Spinal cord (tissue), 10 donors: ENCODE measurements around the gene EOLA2. TPM values are rescaled to one million over a fixed set of nuclear protein-coding genes. Genes with fewer than 3 reads are reported as not detected.
"Not testable (repeated sequence)": the region's sequence is repeated elsewhere in the genome, so short reads cannot be mapped to it uniquely, and the experiment has no call there.

Experiments
- DNase-seq, 6 donors: peaks; one replicate each; pipeline versions ENCODE4 v3.0.0 to v3.0.0-alpha.2; 2013 to 2015; ENCODE audit warnings: low spot score in 6 of 6, low read depth in 4 of 6
- H3K27ac ChIP-seq: one replicate; pipeline ENCODE4 v1.5.1; 2013; ENCODE audit warnings: low read depth, low read length, control low read depth
- H3K27me3 ChIP-seq: one replicate; pipeline ENCODE4 v1.6.1; 2013; ENCODE audit warnings: low read length; ENCODE audit not compliant: control insufficient read depth, insufficient read depth
- H3K36me3 ChIP-seq: one replicate; pipeline ENCODE4 v1.6.1; 2013; ENCODE audit warnings: low read length; ENCODE audit not compliant: control insufficient read depth, insufficient read depth
- H3K4me1 ChIP-seq: one replicate; pipeline ENCODE4 v1.6.1; 2013; ENCODE audit warnings: low read length; ENCODE audit not compliant: control insufficient read depth, insufficient read depth
- H3K4me3 ChIP-seq: one replicate; pipeline ENCODE4 v1.5.1; 2013; ENCODE audit warnings: low read depth, low read length, control low read depth
- H3K9me3 ChIP-seq: one replicate; pipeline ENCODE4 v1.6.1; 2013; ENCODE audit warnings: low read length; ENCODE audit not compliant: control insufficient read depth, insufficient read depth
- WGBS: methylation state at CpG from one replicate; pipeline ENCODE4 v1.1.5; 2013; ENCODE audit warnings: missing lambda C conversion rate; ENCODE audit not compliant: insufficient coverage; 5-methylcytosine and 5-hydroxymethylcytosine counted together
- polyA plus RNA-seq, 2 donors: library from polyadenylated mRNA; unstranded; fragments of 120-200 nt; gene quantifications; one replicate each; pipeline ENCODE4 v1.2.1, GENCODE V29; 2013; ENCODE audit not compliant: insufficient read length in 2 of 2
- total RNA-seq, 2 donors: library from RNA; depleted of rRNA in 1 of 2; stranded (reverse); fragments of 120-200 nt in 1 of 2; fragments of >200 nt in 1 of 2; gene quantifications; one replicate each; pipeline versions ENCODE4 v1.2.3 to v1.2.4, GENCODE V29; 2013 to 2014
- donor health status: healthy.

Gene EOLA2
- total and polyA plus RNA-seq, 4 donors, result 14.2 to 39.5 (median 33.2) TPM

DNA sequence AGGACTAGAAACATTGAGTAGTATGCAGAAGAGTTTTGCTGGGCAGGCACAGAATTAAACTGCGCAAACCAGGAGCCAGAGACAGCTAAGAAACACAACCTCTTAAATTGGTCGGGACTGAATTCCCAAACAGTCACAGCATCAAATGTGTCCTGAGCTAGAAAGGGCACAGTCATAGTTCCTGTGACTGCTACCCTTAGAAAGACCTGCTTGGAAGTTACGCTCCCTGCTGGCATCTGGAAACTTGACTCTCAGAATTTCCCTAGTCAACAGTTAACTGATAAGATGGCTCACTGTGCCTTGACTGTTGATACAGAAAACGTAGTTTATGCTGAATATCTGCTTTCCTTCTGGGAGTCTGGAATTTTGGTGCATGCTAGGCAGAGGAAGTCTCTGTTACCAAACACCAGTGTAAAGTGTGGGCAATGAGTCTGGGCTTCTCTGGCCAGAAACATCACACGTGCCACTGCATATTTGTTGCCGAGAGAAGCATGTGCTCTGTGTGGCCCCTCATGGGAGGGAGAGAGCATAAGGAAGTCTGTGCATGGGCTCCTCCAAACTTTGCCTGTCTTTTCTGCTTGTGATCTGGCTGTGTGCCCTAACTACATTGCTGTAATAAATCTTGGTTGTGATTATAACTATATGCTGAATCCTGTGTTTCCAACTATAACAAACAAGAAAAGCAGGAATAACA, 11.6 kb upstream of the EOLA2 start:
- Histone ChIP-seq H3K36me3 (peaks cover 4% of the 10 kb centered on the region), H3K27me3 (no peaks in the 10 kb centered on the region), H3K4me3 (no peak overlapping the region), H3K4me1 (no peaks in the 10 kb centered on the region), H3K9me3 (no peaks in the 10 kb centered on the region), H3K27ac (no peak overlapping the region)
- 70% methylated on average over 4 of the region's 6 CpGs for WGBS
- no peak for DNase-seq

- WGBS, result 60% methylated on average over 1 of the region's 3 CpGs
- Histone ChIP-seq H3K4me1 (no peaks in the 10 kb centered on the region), H3K9me3 (no peaks in the 10 kb centered on the region), H3K27ac (no peak overlapping the region), H3K4me3 (no peak overlapping the region), H3K27me3 (no peaks in the 10 kb centered on the region), H3K36me3 (peaks cover 13% of the 10 kb centered on the region)
- DNase-seq, result no peak
Observed at GRCh38 chrX:149948016-149948415, 9.7 kb upstream of the EOLA2 start.

- WGBS, result no CpG with 5 or more reads among the region's 3 CpGs
- not testable (repeated sequence) for H3K9me3 ChIP-seq, DNase-seq, H3K27me3 ChIP-seq, H3K4me3 ChIP-seq, H3K4me1 ChIP-seq, H3K27ac ChIP-seq
- peaks cover 13% of the 10 kb centered on the region for H3K36me3 ChIP-seq
Observed at GRCh38 chrX:149946932-149947331, 8.6 kb upstream of the EOLA2 start.

- 79% methylated on average over 2 of the region's 9 CpGs for WGBS
- not testable (repeated sequence) for H3K4me1 ChIP-seq, DNase-seq, H3K27ac ChIP-seq, H3K4me3 ChIP-seq, H3K9me3 ChIP-seq, H3K27me3 ChIP-seq
- peaks cover 13% of the 10 kb centered on the region for H3K36me3 ChIP-seq
Observed at GRCh38 chrX:149945820-149946219, 7.5 kb upstream of the EOLA2 start.

- H3K4me3 ChIP-seq, H3K27ac ChIP-seq, H3K27me3 ChIP-seq, DNase-seq, H3K4me1 ChIP-seq, H3K9me3 ChIP-seq: not testable (repeated sequence)
- 66% methylated on average over 9 of the region's 11 CpGs for WGBS
- H3K36me3 ChIP-seq, result peaks cover 13% of the 10 kb centered on the region
Observed at GRCh38 chrX:149945087-149945670, 6.9 kb upstream of the EOLA2 start.

DNA sequence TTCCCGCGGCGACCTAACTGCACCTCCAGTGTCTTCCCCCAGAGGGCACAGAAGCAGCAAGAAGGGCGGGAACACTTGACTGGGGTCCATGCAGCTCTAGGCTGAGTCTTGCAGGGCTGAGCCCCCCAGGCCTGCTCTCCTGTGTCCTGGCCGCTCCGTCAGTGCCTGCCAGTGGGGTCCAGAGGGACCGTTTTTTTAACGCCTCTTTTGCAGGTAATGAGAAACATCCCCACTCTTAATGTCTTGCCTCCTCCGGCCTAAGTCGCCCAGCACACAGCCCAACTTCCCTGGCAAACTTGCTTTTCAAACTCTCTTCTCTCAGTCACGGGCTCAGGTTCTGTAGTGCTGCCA, 2.4 kb upstream of the EOLA2 start:
- not testable (repeated sequence) for H3K27me3 ChIP-seq, H3K9me3 ChIP-seq, DNase-seq, H3K4me1 ChIP-seq
- Histone ChIP-seq H3K4me3 (peak overlapping the region; percentile 29), H3K36me3 (peaks cover 17% of the 10 kb centered on the region), H3K27ac (peak overlapping the region; percentile 52)
- 28% methylated on average over 4 of the region's 11 CpGs for WGBS

DNA sequence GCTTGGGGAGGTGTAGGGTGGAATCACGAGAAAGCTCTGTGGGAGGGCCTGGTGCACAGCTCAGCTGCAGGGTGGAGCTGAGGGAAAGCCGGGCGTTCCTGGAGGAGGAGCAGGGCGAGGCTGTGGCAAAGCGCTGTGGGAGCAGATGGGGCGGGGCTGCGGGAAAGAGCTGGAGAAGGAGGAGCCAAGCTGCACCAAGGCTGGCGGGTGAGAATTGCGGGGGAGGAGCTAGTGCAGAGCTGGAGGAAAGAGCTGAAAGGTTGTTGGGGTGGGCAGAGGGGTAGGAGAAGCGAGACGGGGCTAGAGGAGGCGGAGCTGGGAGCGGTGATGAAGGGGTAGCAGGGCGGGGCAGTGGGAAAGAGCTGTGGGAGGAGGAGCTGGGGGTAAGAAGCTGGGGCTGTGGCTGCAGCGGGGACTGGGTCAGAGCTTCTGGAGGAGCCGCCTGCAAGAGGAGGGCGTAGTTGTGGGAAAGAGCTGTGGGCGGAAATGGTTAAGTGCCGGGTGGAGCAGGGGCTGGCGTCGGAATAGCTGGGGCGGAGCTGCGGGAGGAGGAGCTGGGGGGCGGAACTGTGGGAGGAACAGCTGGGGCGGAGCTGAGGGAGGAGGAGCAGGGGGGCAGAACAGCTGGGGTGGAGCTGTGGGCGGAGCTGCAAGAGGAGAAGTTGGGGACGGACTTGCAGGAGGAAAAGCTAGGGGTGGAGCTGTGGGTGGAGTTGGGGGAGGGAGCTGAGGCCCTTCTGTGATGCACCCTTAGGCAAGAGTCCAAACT, 1.8 kb upstream of the EOLA2 start:
- peak overlapping the region; percentile 71 for H3K4me3 ChIP-seq
- no peaks in the 10 kb centered on the region for H3K9me3 ChIP-seq
- H3K4me1 ChIP-seq, result peaks cover 9% of the 10 kb centered on the region
- WGBS, result 27% methylated on average over 27 of the region's 27 CpGs
- DNase-seq, result peak; percentile 67 to 97 (median 76)
- peak overlapping the region; percentile 98 for H3K27ac ChIP-seq
- H3K27me3 ChIP-seq, result no peaks in the 10 kb centered on the region
- peaks cover 15% of the 10 kb centered on the region for H3K36me3 ChIP-seq

- Histone ChIP-seq H3K9me3 (no peaks in the 10 kb centered on the region), H3K27ac (peak overlapping the region; percentile 98), H3K27me3 (no peaks in the 10 kb centered on the region), H3K4me3 (peak overlapping the region; percentile 71), H3K4me1 (peaks cover 9% of the 10 kb centered on the region), H3K36me3 (peaks cover 15% of the 10 kb centered on the region)
- DNase-seq, result no peak
- WGBS, result 35% methylated on average over 17 of the region's 17 CpGs
Observed at GRCh38 chrX:149939655-149939904, 1.3 kb upstream of the EOLA2 start.

GRCh38 chrX:149938881-149939654, 777 bp upstream of the EOLA2 start:
- H3K36me3 ChIP-seq, result peaks cover 13% of the 10 kb centered on the region
- H3K27ac ChIP-seq, result peak overlapping the region; percentile 98
- WGBS, result 38% methylated on average over 23 of the region's 50 CpGs
- peak overlapping the region; percentile 71 for H3K4me3 ChIP-seq
- H3K9me3 ChIP-seq, result no peaks in the 10 kb centered on the region
- peak in 5 of 6 donors; percentile 76 to 97 (median 86) for DNase-seq
- peaks cover 9% of the 10 kb centered on the region for H3K4me1 ChIP-seq
- H3K27me3 ChIP-seq, result no peaks in the 10 kb centered on the region
